ENCODE measurements around the gene STK39. TPM values are rescaled to one million over a fixed set of nuclear protein-coding genes. Genes with fewer than 3 reads are reported as not detected.

The STK39 gene
- total and polyA plus RNA-seq, 2 donors (not counting 1 experiment from before 2014, with no cell fraction given), result 16.7 to 30.1 TPM

GRCh38 chr2:168145426-168146310 lies 101.7 kb downstream of the STK39 start:
- Histone ChIP-seq H3K27ac (ENCODE audit: insufficient read depth, low read length) (no peak overlapping the region), H3K9ac (ENCODE audit: insufficient read depth, low read length) (no peak overlapping the region), H3K27me3 (ENCODE audit: control insufficient read depth, insufficient read depth, low read length) (no peaks in the 10 kb centered on the region), H3K4me2 (ENCODE audit: extremely low read depth, insufficient read depth, low read length) (no peak overlapping the region), H3K9me3 (ENCODE audit: control insufficient read depth, insufficient read depth, low read depth, low read length) (no peaks in the 10 kb centered on the region), H4K20me1 (ENCODE audit: control insufficient read depth, extremely low read depth, insufficient read depth, low read length) (no peaks in the 10 kb centered on the region), H2AFZ (ENCODE audit: low read length) (no peak overlapping the region), H3K4me1 (ENCODE audit: control insufficient read depth, extremely low read depth, insufficient read depth, low read length) (no peaks in the 10 kb centered on the region), H3K79me2 (ENCODE audit: control insufficient read depth, insufficient read depth, low read length) (no peaks in the 10 kb centered on the region), H3K4me3 (replicated peaks in 1 of 4; ENCODE audit: control extremely low read depth in 1 of 4, insufficient read depth in 1 of 4, low read depth in 3 of 4, low read length in 4 of 4) (no peak overlapping the region), H3K36me3 (ENCODE audit: control insufficient read depth, insufficient read depth, low read length) (no peaks in the 10 kb centered on the region)
- DNase-seq (ENCODE audit: low read depth in 2 of 2), result no peak
- no peak for TF ChIP-seq EZH2 (IDR thresholded peaks at IDR 0.05; ENCODE audit: low read length, missing control alignments)
- no peak for TF ChIP-seq CTCF (conservative IDR thresholded peaks at IDR 0.05 in 1 of 2, IDR thresholded peaks at IDR 0.05 in 1 of 2; ENCODE audit: low read depth in 1 of 2, low read length in 2 of 2)

GRCh38 chr2:168145011-168145410 lies 102.4 kb downstream of the STK39 start:
- Histone ChIP-seq H3K27me3 (ENCODE audit: control insufficient read depth, insufficient read depth, low read length) (no peaks in the 10 kb centered on the region), H3K36me3 (ENCODE audit: control insufficient read depth, insufficient read depth, low read length) (no peaks in the 10 kb centered on the region), H3K9me3 (ENCODE audit: control insufficient read depth, insufficient read depth, low read depth, low read length) (no peaks in the 10 kb centered on the region), H3K4me3 (replicated peaks in 1 of 4; ENCODE audit: control extremely low read depth in 1 of 4, insufficient read depth in 1 of 4, low read depth in 3 of 4, low read length in 4 of 4) (no peak overlapping the region), H3K4me2 (ENCODE audit: extremely low read depth, insufficient read depth, low read length) (no peak overlapping the region), H3K9ac (ENCODE audit: insufficient read depth, low read length) (no peak overlapping the region), H3K27ac (ENCODE audit: insufficient read depth, low read length) (no peak overlapping the region), H4K20me1 (ENCODE audit: control insufficient read depth, extremely low read depth, insufficient read depth, low read length) (no peaks in the 10 kb centered on the region), H2AFZ (ENCODE audit: low read length) (no peak overlapping the region), H3K79me2 (ENCODE audit: control insufficient read depth, insufficient read depth, low read length) (no peaks in the 10 kb centered on the region), H3K4me1 (ENCODE audit: control insufficient read depth, extremely low read depth, insufficient read depth, low read length) (no peaks in the 10 kb centered on the region)
- TF ChIP-seq EZH2 (IDR thresholded peaks at IDR 0.05; ENCODE audit: low read length, missing control alignments), result no peak
- TF ChIP-seq CTCF (conservative IDR thresholded peaks at IDR 0.05 in 1 of 2, IDR thresholded peaks at IDR 0.05 in 1 of 2; ENCODE audit: low read depth in 1 of 2, low read length in 2 of 2), result no peak
- no peak for DNase-seq (ENCODE audit: low read depth in 2 of 2)

- Histone ChIP-seq H3K9ac (ENCODE audit: insufficient read depth, low read length) (no peak overlapping the region), H3K27me3 (ENCODE audit: control insufficient read depth, insufficient read depth, low read length) (no peaks in the 10 kb centered on the region), H3K9me3 (ENCODE audit: control insufficient read depth, insufficient read depth, low read depth, low read length) (no peaks in the 10 kb centered on the region), H2AFZ (ENCODE audit: low read length) (no peak overlapping the region), H3K79me2 (ENCODE audit: control insufficient read depth, insufficient read depth, low read length) (no peaks in the 10 kb centered on the region), H3K4me2 (ENCODE audit: extremely low read depth, insufficient read depth, low read length) (no peak overlapping the region), H3K36me3 (ENCODE audit: control insufficient read depth, insufficient read depth, low read length) (peaks cover 2% of the 10 kb centered on the region), H3K4me3 (replicated peaks in 1 of 4; ENCODE audit: control extremely low read depth in 1 of 4, insufficient read depth in 1 of 4, low read depth in 3 of 4, low read length in 4 of 4) (no peak overlapping the region), H4K20me1 (ENCODE audit: control insufficient read depth, extremely low read depth, insufficient read depth, low read length) (no peaks in the 10 kb centered on the region), H3K4me1 (ENCODE audit: control insufficient read depth, extremely low read depth, insufficient read depth, low read length) (no peaks in the 10 kb centered on the region), H3K27ac (ENCODE audit: insufficient read depth, low read length) (no peak overlapping the region)
- DNase-seq (ENCODE audit: low read depth in 2 of 2), result no peak
- TF ChIP-seq EZH2 (IDR thresholded peaks at IDR 0.05; ENCODE audit: low read length, missing control alignments) (no peak), CTCF (conservative IDR thresholded peaks at IDR 0.05 in 1 of 2, IDR thresholded peaks at IDR 0.05 in 1 of 2; ENCODE audit: low read depth in 1 of 2, low read length in 2 of 2) (no peak)
Observed at GRCh38 chr2:168143813-168144212, 103.6 kb downstream of the STK39 start.

Measured in fibroblast of lung (primary cell).